ENCODE measurements around the gene CADM3.

CADM3 gene

GRCh38 chr1:159171254-159171687 lies at the start of gene CADM3:
Gene CADM3, plus strand, starts transcription at chr1:159171615. Its CDS starts 151 bp downstream, at chr1:159171766.
- no peak for DNase-seq

GRCh38 chr1:159122005-159122621 lies 49.3 kb upstream of the CADM3 start:
- no peak for DNase-seq

GRCh38 chr1:159123587-159123986 lies 47.8 kb upstream of the CADM3 start:
- no peak for DNase-seq

GRCh38 chr1:159132271-159132881 lies 39.0 kb upstream of the CADM3 start:
- peak; percentile 24 for DNase-seq

GRCh38 chr1:159140474-159140873 lies 30.9 kb upstream of the CADM3 start:
- no peak for DNase-seq

- DNase-seq, result peak; percentile 10
Observed at GRCh38 chr1:159141584-159142390, 29.6 kb upstream of the CADM3 start.

GRCh38 chr1:159142391-159142663 lies 29.1 kb upstream of the CADM3 start:
- DNase-seq, result no peak

GRCh38 chr1:159142726-159143510 lies 28.5 kb upstream of the CADM3 start:
- no peak for DNase-seq

- DNase-seq, result no peak
Observed at GRCh38 chr1:159144571-159144970, 26.8 kb upstream of the CADM3 start.

GRCh38 chr1:159146980-159147379 lies 24.4 kb upstream of the CADM3 start:
- no peak for DNase-seq

GRCh38 chr1:159152031-159152430 lies 19.4 kb upstream of the CADM3 start:
- DNase-seq, result no peak

GRCh38 chr1:159161001-159161718 lies 10.3 kb upstream of the CADM3 start:
- no peak for DNase-seq

- DNase-seq, result no peak
Observed at GRCh38 chr1:159161719-159162026, 9.7 kb upstream of the CADM3 start.

- DNase-seq, result no peak
Observed at GRCh38 chr1:159162516-159163265, 8.7 kb upstream of the CADM3 start.

GRCh38 chr1:159163614-159164228 lies 7.7 kb upstream of the CADM3 start:
- DNase-seq, result no peak

GRCh38 chr1:159168043-159168442 lies 3.4 kb upstream of the CADM3 start:
- no peak for DNase-seq

- no peak for DNase-seq
Observed at GRCh38 chr1:159170639-159171038, 776 bp upstream of the CADM3 start.

GRCh38 chr1:159171688-159172501 lies 480 bp downstream of the CADM3 start:
- DNase-seq, result no peak

GRCh38 chr1:159172614-159173291 lies 1.3 kb downstream of the CADM3 start:
- DNase-seq, result no peak

- no peak for DNase-seq
Observed at GRCh38 chr1:159173320-159173719, 1.9 kb downstream of the CADM3 start.
